Stimulated activated CD8-positive, alpha-beta memory T cell treated with anti-CD3 and anti-CD28 coated beads, Interleukin-7, amount 100 ng/mL, for 1 hour (primary cell): Measurements from ENCODE around the gene TLNRD1.

Experiments
- DNase-seq, 2 donors: peaks; one replicate each; pipeline ENCODE4 v3.0.0-alpha.2; 2020; ENCODE audit warnings: low read depth in 2 of 2

The TLNRD1 gene

GRCh38 chr15:80977627-80978036 lies 23.1 kb upstream of the TLNRD1 start:
- no peak for DNase-seq

GRCh38 chr15:80978685-80979329 lies 21.9 kb upstream of the TLNRD1 start:
- DNase-seq = no peak

- DNase-seq = no peak
Observed at GRCh38 chr15:80979538-80980200, 21.1 kb upstream of the TLNRD1 start.

GRCh38 chr15:80982205-80982604 lies 18.5 kb upstream of the TLNRD1 start:
- no peak for DNase-seq

GRCh38 chr15:80982839-80983238 lies 17.9 kb upstream of the TLNRD1 start:
- DNase-seq = no peak

DNA sequence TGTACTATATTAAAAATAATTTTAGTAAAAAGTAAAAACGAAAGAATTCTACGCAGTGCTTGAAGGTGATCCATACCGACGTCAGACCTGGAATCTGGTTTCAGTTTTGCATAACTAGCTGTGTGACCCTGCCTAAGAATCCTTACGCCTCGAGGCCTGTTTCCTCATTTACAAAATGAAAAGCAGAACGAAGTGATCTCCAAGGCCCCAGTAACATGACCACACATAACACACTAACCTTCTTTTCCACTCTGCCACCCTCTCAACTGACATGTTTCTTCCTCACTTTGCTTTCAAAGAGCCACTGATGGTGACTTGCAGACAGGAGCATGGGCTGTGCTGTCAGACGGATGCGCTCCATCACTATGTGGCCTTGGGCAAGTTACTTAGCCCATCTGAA lies 15.9 kb upstream of the TLNRD1 start:
- no peak for DNase-seq

GRCh38 chr15:80985981-80986380 lies 14.7 kb upstream of the TLNRD1 start:
- DNase-seq = no peak

- no peak for DNase-seq
Observed at GRCh38 chr15:80986487-80986886, 14.2 kb upstream of the TLNRD1 start.

DNA sequence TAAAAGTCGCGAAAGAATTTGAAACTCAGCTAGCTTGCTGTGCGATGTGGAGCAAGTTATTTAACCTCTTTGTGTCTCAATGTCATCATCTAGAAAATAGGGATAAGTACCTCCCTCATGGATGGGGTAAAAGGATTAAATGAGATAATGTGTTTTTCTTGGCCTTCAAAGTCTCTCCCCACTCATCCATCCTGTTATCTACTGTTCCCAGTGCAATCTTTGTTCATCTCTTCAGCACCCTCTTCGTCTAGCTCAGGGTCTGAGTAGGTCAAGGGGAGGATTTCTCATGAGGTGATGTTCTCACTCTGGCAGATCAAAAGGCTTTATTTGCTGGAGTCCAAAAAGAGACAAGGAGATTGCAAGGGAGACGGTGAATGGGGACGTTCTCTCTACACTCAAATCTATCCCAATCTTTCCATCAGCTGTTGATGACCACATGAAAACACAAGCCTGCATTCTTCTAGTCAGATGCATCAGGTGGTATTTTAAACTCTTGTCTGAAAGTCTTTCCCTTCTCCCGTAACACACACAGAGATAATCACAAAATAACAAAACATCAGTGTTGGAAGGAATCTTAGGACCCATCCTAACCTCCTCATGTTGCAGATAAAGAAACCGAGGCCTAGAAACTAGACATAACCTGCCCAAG lies 12.5 kb upstream of the TLNRD1 start:
- DNase-seq = no peak

DNA sequence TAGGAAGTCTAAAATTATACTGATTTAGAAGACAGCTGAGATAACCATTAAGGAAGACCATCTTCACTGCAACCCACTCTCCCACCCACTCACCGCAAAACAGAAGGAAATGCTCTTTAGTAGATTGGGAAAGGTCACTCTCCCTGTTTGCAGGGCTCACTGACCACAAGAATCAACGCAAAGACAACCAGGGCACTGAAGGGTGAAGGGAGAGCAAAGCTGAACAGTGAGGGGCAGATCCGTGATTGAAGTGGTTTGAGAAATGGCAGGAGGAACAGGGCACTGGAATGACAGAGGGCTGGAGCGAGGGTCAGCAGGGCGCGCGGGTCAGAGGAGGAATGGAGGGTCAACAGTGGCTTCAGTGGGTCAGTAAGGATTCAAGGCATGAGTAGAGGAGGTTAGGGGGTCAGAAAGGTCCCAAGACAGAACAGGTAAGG lies 11.6 kb upstream of the TLNRD1 start:
- DNase-seq = no peak

DNA sequence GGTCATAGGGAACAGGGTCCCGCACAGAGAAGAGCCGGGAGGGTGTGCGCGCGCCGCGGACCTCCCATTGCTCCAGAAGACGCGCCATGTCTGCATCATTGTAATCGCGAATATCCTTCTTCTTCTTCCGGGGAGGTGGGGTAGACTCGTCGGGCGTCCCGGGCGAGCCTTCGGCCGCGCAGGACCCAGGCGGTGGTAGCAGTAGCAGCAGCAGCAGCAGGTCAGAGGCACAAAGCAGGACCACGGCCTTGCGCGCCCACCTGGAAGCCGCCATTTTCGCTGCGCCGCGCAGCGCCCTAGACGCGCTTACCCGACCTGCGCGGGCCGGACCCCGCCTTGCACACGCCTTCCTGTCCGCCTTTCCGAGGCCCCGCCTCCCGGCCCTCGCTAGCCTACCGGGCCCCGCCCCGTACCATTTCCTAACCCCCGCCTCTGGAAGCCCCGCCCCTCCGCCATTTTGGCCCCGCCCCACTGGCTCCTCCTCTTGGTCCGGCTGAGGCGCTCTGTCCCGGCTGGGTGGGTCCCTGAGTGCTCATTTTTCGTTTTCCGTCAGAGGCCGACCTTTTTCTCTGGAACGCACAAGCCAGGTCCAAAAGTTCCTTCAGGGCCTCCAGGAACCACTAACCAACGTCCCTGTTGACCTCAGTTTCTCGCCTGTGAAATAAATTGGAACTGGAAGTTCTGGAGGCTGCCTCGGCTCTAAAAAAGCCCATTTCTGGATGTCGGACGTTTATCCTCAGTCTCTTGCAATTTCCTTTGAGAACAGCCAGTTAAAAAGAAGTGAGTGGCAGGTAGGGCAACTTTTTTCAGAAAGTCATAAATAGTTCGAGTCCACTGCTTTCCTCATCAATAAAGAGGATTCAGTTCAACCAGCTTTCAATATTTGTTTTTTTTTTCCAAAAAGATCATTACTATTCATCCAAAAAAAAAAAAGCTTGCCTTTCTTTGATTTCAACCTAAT lies 10.9 kb upstream of the TLNRD1 start, which contains the start of gene MESD:
Gene MESD, minus strand, starts transcription at position 302 of the 961 bp plus-strand sequence. Its CDS starts 28 bp downstream, at position 274.
- DNase-seq = peak; percentile 97 to 98

DNA sequence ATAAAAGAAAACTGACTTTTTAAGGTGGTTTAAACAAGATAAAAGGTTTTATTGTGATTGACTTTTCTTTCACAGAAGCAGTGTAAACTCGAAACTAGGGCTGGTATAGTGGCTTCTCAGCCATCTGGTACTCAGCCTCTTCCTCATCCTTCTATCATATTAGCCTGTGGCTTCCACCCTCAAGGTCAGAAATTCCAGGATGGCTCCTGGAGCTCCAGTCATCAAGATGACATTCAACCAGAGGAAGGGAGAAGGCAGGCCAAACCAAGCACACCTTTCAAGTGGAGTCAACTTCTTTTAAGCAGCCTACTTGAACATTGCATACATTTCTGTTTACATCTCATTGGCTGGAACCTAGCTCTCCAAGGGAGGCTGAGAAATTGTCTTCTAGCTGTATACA lies 9.8 kb upstream of the TLNRD1 start:
- DNase-seq = no peak

- DNase-seq = no peak
Observed at GRCh38 chr15:80991421-80991820, 9.3 kb upstream of the TLNRD1 start.

- DNase-seq = no peak
Observed at GRCh38 chr15:80992006-80992405, 8.7 kb upstream of the TLNRD1 start.

DNA sequence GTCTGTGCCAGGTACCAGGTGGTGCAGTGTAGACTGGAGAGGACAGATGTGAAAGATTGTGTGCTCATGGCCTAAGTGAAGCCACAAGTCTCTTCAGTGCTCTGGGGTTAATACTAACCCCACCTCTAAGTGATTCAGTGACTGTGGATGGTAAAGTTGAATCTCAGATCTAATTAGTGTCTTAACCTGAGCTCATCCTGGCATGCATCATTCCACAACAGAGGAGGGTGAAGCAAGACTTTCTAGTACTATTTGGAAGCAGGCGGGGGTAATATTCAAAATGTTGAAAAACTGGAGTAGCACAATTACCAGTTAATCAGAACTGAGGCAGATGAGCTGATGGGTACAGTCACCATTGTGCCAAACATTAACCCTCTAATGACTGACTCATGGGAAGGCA lies 8.3 kb upstream of the TLNRD1 start:
- DNase-seq = no peak

DNA sequence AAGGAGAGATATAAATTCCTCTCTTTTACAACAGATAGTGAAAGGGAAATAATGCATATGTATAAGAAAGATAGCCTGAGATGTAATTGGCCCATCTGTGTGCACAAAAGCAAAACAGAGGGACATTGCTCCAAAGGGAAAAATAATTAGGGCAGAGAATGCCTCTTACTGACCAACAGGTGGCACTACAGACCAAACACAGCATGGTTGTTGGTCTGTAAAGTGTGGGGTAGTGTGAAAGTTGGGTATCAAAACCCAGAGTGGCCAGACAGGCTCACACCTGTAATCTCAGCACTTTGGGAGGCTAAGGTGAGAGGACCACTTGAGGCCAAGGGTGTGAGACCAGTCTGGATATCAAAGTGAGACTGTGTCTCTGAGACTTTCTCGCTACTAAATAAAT lies 4.5 kb upstream of the TLNRD1 start:
- no peak for DNase-seq

GRCh38 chr15:80997692-80998091 lies 3.0 kb upstream of the TLNRD1 start:
- DNase-seq = no peak

- no peak for DNase-seq
Observed at GRCh38 chr15:80998251-80998650, 2.5 kb upstream of the TLNRD1 start.

GRCh38 chr15:80999623-81000036 lies 1.1 kb upstream of the TLNRD1 start:
- no peak for DNase-seq

DNA sequence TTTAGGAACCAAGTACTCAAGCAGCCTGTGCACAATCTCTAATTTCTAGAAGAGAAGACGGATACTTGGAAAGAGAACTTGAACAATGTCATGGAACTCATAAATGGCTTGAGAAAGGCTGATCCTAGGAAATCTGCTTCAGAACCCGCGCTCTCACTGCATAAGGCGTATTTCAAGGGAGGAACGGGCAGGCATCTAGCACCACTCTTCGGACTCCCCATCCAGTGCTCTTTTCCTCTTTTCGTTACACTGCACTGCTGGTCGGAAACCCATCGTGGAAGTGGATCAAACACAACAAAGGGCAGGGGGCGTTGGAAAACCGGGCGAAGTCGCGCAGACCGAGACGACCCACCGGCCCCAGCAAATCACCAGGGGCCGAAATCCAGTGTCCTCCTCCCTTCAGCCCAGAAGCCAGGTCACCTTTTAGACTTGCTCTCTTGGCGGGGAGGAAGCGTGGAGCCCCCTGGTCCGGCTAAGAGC lies 539 bp upstream of the TLNRD1 start:
- no peak for DNase-seq

GRCh38 chr15:81001152-81002008 lies 657 bp downstream of the TLNRD1 start:
- DNase-seq = peak in 1 of 2 donors; percentile 23
